22Rv1 (cell line): Measurements from ENCODE around the gene AQP9.

Experiments
- ZFX ChIP-seq: fragments of 450-650 bp; IDR thresholded peaks from 2 replicates; pipeline ENCODE4 v1.6.1; 2017; ENCODE audit warnings: antibody characterized with exemption, borderline replicate concordance
- TF ChIP-seq, protein P1 (sequence below): fragments of 450-650 bp; IDR thresholded peaks from 2 replicates; pipeline ENCODE4 v1.5.1; 2017; ENCODE audit warnings: mild to moderate bottlenecking

DNA sequence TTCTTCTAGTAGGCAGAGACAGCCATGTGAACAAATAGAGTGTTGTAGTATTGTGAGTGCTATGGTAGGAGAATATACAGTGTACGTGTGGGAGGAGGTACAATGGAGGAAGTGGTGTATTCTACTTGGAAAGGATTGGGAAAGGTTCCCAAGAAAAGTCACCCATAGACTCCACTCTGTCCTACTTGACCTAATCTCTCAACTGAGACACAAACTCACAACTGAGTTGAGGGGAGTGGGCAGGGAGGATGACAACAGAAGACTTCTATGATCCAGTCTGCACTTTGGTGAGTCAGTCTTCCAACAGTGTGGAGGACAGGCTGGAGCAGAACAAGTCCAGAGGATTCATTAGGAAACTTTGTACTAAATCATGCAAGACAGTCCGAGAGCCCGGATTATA is 28.8 kb upstream of the AQP9 start:
- TF ChIP-seq, protein P1, sequence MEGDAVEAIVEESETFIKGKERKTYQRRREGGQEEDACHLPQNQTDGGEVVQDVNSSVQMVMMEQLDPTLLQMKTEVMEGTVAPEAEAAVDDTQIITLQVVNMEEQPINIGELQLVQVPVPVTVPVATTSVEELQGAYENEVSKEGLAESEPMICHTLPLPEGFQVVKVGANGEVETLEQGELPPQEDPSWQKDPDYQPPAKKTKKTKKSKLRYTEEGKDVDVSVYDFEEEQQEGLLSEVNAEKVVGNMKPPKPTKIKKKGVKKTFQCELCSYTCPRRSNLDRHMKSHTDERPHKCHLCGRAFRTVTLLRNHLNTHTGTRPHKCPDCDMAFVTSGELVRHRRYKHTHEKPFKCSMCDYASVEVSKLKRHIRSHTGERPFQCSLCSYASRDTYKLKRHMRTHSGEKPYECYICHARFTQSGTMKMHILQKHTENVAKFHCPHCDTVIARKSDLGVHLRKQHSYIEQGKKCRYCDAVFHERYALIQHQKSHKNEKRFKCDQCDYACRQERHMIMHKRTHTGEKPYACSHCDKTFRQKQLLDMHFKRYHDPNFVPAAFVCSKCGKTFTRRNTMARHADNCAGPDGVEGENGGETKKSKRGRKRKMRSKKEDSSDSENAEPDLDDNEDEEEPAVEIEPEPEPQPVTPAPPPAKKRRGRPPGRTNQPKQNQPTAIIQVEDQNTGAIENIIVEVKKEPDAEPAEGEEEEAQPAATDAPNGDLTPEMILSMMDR: no peak
- no peak for TF ChIP-seq ZFX
